H54 (cell line): ENCODE results near the gene BCO2.

Source experiments
- DNase-seq: peaks from one replicate; pipeline ENCODE4 v3.0.0; 2011; ENCODE audit warnings: low spot score, mixed read lengths; ENCODE audit not compliant: insufficient read length
- FAIRE-seq: peaks from 3 replicates; lab custom pipeline; 2011; peaks lifted over from hg19 to GRCh38; lab: Jason Lieb, UNC
- POLR2A ChIP-seq: IDR thresholded peaks from 2 replicates; pipeline ENCODE4 v1.6.1; 2011; ENCODE audit warnings: low read depth, mild to moderate bottlenecking, low read length

The BCO2 gene

GRCh38 chr11:112174789-112175598, at the start of gene BCO2:
TSS of gene BCO2 (plus strand) at chr11:112175512. CDS start at chr11:112175602, 90 bp downstream.
- FAIRE-seq, result peak; percentile 38
- DNase-seq, result peak; percentile 26
- TF ChIP-seq POLR2A, result no peak

- no peak for FAIRE-seq
- no peak for DNase-seq
- TF ChIP-seq POLR2A, result no peak
Measured at GRCh38 chr11:112127056-112127455, 48.3 kb upstream of the BCO2 start.

GRCh38 chr11:112128483-112129121, 46.7 kb upstream of the BCO2 start:
- DNase-seq (peak; percentile 37), FAIRE-seq (peak; percentile 95)
- TF ChIP-seq POLR2A, result no peak

GRCh38 chr11:112129656-112130055, 45.7 kb upstream of the BCO2 start:
- DNase-seq, result no peak
- FAIRE-seq, result no peak
- TF ChIP-seq POLR2A, result no peak

GRCh38 chr11:112132737-112133136, 42.6 kb upstream of the BCO2 start:
- no peak for DNase-seq
- TF ChIP-seq POLR2A, result no peak
- no peak for FAIRE-seq

- TF ChIP-seq POLR2A, result no peak
- FAIRE-seq (no peak), DNase-seq (no peak)
Measured at GRCh38 chr11:112134473-112134872, 40.8 kb upstream of the BCO2 start.

- FAIRE-seq, result no peak
- DNase-seq, result no peak
- TF ChIP-seq POLR2A, result no peak
Measured at GRCh38 chr11:112143597-112143996, 31.7 kb upstream of the BCO2 start.

GRCh38 chr11:112150517-112150916, 24.8 kb upstream of the BCO2 start:
- FAIRE-seq (no peak), DNase-seq (no peak)
- no peak for TF ChIP-seq POLR2A

GRCh38 chr11:112156153-112156955, 19.0 kb upstream of the BCO2 start:
- no peak for TF ChIP-seq POLR2A
- FAIRE-seq (no peak), DNase-seq (no peak)

- TF ChIP-seq POLR2A, result no peak
- FAIRE-seq, result peak; percentile 96
Measured at GRCh38 chr11:112156956-112157766, 18.2 kb upstream of the BCO2 start.

GRCh38 chr11:112159098-112160065, 15.9 kb upstream of the BCO2 start:
- FAIRE-seq (no peak), DNase-seq (no peak)
- TF ChIP-seq POLR2A, result no peak

More at GRCh38 chr11:112156956-112157766, 18.2 kb upstream of the BCO2 start:
- DNase-seq, result peak; percentile 42
